ENCODE measurements around the gene FGD6.

Gene FGD6

DNA sequence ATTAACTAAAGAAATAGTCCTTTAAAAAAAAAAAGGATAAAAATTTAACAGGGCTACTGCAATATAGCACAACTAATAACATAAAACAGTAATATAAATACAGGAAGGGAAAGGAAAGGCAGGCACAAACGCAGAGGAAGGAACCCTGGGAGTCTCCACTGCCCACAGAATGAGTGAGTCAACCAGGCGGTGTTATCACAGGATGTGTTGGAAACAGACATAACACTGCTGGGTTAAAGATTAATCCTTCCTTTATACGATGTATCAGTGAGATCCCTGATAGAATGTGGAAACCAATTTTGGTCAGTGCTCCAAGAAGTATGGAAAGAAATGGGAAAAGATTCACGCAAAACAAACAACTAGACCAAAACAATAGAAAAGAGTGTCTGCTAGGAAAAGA lies 47.9 kb downstream of the FGD6 start:
- no peaks in the 10 kb centered on the region for H4K20me1 ChIP-seq (ENCODE audit: low read depth, low read length)
- TF ChIP-seq EZH2phosphoT487 (conservative IDR thresholded peaks at IDR 0.05; ENCODE audit: low read length), result no peak
- TF ChIP-seq, protein P1, sequence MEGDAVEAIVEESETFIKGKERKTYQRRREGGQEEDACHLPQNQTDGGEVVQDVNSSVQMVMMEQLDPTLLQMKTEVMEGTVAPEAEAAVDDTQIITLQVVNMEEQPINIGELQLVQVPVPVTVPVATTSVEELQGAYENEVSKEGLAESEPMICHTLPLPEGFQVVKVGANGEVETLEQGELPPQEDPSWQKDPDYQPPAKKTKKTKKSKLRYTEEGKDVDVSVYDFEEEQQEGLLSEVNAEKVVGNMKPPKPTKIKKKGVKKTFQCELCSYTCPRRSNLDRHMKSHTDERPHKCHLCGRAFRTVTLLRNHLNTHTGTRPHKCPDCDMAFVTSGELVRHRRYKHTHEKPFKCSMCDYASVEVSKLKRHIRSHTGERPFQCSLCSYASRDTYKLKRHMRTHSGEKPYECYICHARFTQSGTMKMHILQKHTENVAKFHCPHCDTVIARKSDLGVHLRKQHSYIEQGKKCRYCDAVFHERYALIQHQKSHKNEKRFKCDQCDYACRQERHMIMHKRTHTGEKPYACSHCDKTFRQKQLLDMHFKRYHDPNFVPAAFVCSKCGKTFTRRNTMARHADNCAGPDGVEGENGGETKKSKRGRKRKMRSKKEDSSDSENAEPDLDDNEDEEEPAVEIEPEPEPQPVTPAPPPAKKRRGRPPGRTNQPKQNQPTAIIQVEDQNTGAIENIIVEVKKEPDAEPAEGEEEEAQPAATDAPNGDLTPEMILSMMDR (IDR thresholded peaks at IDR 0.05; ENCODE audit: insufficient read depth, low read length, poor library complexity, severe bottlenecking), result no peak
- H2AFZ ChIP-seq (ENCODE audit: low read depth, low read length, severe bottlenecking), result no peak overlapping the region
- H3K9me2 ChIP-seq (replicated peaks; ENCODE audit: insufficient read depth, low read length), result no peaks in the 10 kb centered on the region
- H3K36me3 ChIP-seq (ENCODE audit: low read length), result no peaks in the 10 kb centered on the region
- no peak overlapping the region for H3K27ac ChIP-seq (ENCODE audit: low read depth, low read length)
- no peak overlapping the region for H3K4me2 ChIP-seq (ENCODE audit: low read depth, low read length, poor library complexity, severe bottlenecking)
- no peak overlapping the region for H3K4me3 ChIP-seq (ENCODE audit: insufficient read depth, low read length, poor library complexity, severe bottlenecking)
- no peaks in the 10 kb centered on the region for H3K27me3 ChIP-seq (ENCODE audit: low read length)
- H3K79me2 ChIP-seq (ENCODE audit: insufficient read depth, low read length), result no peaks in the 10 kb centered on the region
- H3K9me3 ChIP-seq (ENCODE audit: insufficient read depth, low read length), result no peaks in the 10 kb centered on the region
- no peaks in the 10 kb centered on the region for H3F3A ChIP-seq (ENCODE audit: insufficient read depth)
- H3K9ac ChIP-seq (ENCODE audit: low read length), result no peak overlapping the region

DNA sequence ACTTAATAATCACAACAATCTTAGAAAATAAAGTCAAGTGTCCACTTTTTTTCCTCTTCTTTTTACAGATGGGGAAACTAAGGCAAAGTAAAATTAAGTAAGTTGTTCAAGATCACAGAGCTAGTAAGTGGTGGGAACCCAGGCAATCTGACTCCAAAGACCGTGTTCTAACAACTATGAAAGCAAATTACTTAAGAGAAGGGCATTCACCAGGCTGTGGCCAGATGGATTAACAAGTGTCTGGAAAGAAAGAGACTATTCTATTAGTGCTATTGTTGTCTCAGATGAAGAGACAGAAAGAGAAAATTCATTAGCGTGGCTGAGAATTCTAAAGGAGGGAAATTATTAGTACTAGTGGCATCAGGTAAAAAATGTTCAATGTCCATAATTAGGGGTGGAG lies 48.5 kb downstream of the FGD6 start:
- no peak overlapping the region for H3K4me2 ChIP-seq (ENCODE audit: low read depth, low read length, poor library complexity, severe bottlenecking)
- H3K27me3 ChIP-seq (ENCODE audit: low read length), result no peaks in the 10 kb centered on the region
- no peak overlapping the region for H3K4me3 ChIP-seq (ENCODE audit: insufficient read depth, low read length, poor library complexity, severe bottlenecking)
- no peaks in the 10 kb centered on the region for H3K79me2 ChIP-seq (ENCODE audit: insufficient read depth, low read length)
- H4K20me1 ChIP-seq (ENCODE audit: low read depth, low read length), result no peaks in the 10 kb centered on the region
- H3K27ac ChIP-seq (ENCODE audit: low read depth, low read length), result no peak overlapping the region
- no peaks in the 10 kb centered on the region for H3K36me3 ChIP-seq (ENCODE audit: low read length)
- H3K9me3 ChIP-seq (ENCODE audit: insufficient read depth, low read length), result no peaks in the 10 kb centered on the region
- H3K9ac ChIP-seq (ENCODE audit: low read length), result no peak overlapping the region
- no peaks in the 10 kb centered on the region for H3K9me2 ChIP-seq (replicated peaks; ENCODE audit: insufficient read depth, low read length)
- no peak overlapping the region for H2AFZ ChIP-seq (ENCODE audit: low read depth, low read length, severe bottlenecking)
- TF ChIP-seq, protein P1 (IDR thresholded peaks at IDR 0.05; ENCODE audit: insufficient read depth, low read length, poor library complexity, severe bottlenecking), result no peak
- no peak for TF ChIP-seq EZH2phosphoT487 (conservative IDR thresholded peaks at IDR 0.05; ENCODE audit: low read length)
- no peaks in the 10 kb centered on the region for H3F3A ChIP-seq (ENCODE audit: insufficient read depth)

DNA sequence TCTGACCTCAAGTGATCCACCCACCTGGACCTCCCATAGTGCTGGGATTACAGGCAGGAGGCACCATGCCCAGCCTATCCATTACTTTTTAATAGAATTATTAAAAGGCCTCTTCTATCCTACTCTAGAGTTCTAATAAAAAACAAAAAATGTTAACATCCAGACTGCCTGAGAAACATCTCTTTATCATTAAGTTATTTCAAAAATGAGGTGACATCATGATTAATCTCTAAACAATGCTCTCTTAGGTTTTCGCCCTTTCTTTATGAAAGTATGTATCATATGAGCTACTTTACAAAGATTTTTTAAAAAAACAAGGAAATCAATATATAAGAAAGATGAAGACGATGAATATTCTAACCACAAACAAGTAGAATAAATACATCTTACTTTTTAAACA lies 52.6 kb downstream of the FGD6 start:
- H4K20me1 ChIP-seq (ENCODE audit: low read depth, low read length), result no peaks in the 10 kb centered on the region
- H3K9ac ChIP-seq (ENCODE audit: low read length), result no peak overlapping the region
- no peaks in the 10 kb centered on the region for H3F3A ChIP-seq (ENCODE audit: insufficient read depth)
- no peaks in the 10 kb centered on the region for H3K27me3 ChIP-seq (ENCODE audit: low read length)
- H3K36me3 ChIP-seq (ENCODE audit: low read length), result no peaks in the 10 kb centered on the region
- no peak overlapping the region for H3K4me2 ChIP-seq (ENCODE audit: low read depth, low read length, poor library complexity, severe bottlenecking)
- no peak overlapping the region for H3K4me3 ChIP-seq (ENCODE audit: insufficient read depth, low read length, poor library complexity, severe bottlenecking)
- no peak for TF ChIP-seq EZH2phosphoT487 (conservative IDR thresholded peaks at IDR 0.05; ENCODE audit: low read length)
- TF ChIP-seq, protein P1 (IDR thresholded peaks at IDR 0.05; ENCODE audit: insufficient read depth, low read length, poor library complexity, severe bottlenecking), result no peak
- H2AFZ ChIP-seq (ENCODE audit: low read depth, low read length, severe bottlenecking), result no peak overlapping the region
- no peaks in the 10 kb centered on the region for H3K9me2 ChIP-seq (replicated peaks; ENCODE audit: insufficient read depth, low read length)
- H3K27ac ChIP-seq (ENCODE audit: low read depth, low read length), result no peak overlapping the region
- H3K9me3 ChIP-seq (ENCODE audit: insufficient read depth, low read length), result no peaks in the 10 kb centered on the region
- no peaks in the 10 kb centered on the region for H3K79me2 ChIP-seq (ENCODE audit: insufficient read depth, low read length)

Measured in SU-DHL-6 (cell line).